Gastrocnemius medialis (tissue), 4 donors: ENCODE data around the gene ERCC2. TPM values are rescaled to one million over a fixed set of nuclear protein-coding genes. Genes with fewer than 3 reads are reported as not detected.

ENCODE experiments used
- ATAC-seq, 2 donors: fragments of 150-250 bp; one replicate each; pipeline ENCODE4 v1.9.1; 2016
- DNase-seq, 2 donors: peaks; one replicate each; pipeline ENCODE4 v3.0.0-alpha.2; 2019
- H3K27ac ChIP-seq, 4 donors: fragments of 200-600 bp; sonication (generic); 1 replicate in 1 of 4; 2 replicates in 3 of 4; pipeline ENCODE4 v1.5.1; 2016 to 2018; ENCODE audit warnings: mild to moderate bottlenecking in 2 of 4, moderate library complexity in 1 of 4
- H3K27me3 ChIP-seq, 3 donors: fragments of 200-600 bp; sonication (generic) in 2 of 3; 1 replicate in 1 of 3; 2 replicates in 2 of 3; pipeline versions ENCODE4 v1.5.1 to v1.6.0; 2016 to 2019; ENCODE audit warnings: mild to moderate bottlenecking in 1 of 3, moderate library complexity in 1 of 3
- H3K36me3 ChIP-seq, 2 donors: fragments of 200-600 bp; sonication (generic) in 1 of 2; one replicate each; pipeline ENCODE4 v1.5.1; 2017 to 2018
- H3K4me1 ChIP-seq, 2 donors: fragments of 200-600 bp; sonication (generic) in 1 of 2; one replicate each; pipeline ENCODE4 v1.5.1; 2016 to 2017; ENCODE audit warnings: mild to moderate bottlenecking in 2 of 2
- H3K4me3 ChIP-seq, 4 donors: fragments of 200-600 bp; sonication (generic) in 3 of 4; 1 replicate in 1 of 4; 2 replicates in 3 of 4; pipeline ENCODE4 v1.5.1; 2016 to 2019; ENCODE audit warnings: mild to moderate bottlenecking in 2 of 4
- H3K9me3 ChIP-seq, 3 donors: fragments of 200-600 bp; sonication (generic) in 2 of 3; 1 replicate in 1 of 3; 2 replicates in 2 of 3; pipeline ENCODE4 v1.5.1; 2016 to 2019
- CTCF ChIP-seq, 5 experiments: fragments of 450-650 bp in 3 of 5; fragments of 200-600 bp in 2 of 5; sonication (generic) in 2 of 5; IDR thresholded peaks in 4 of 5; conservative IDR thresholded peaks in 1 of 5; 1 replicate in 4 of 5; 2 replicates in 1 of 5; pipeline ENCODE4 v1.5.1; 2016 to 2019; ENCODE audit warnings: antibody characterized with exemption in 5 of 5, mild to moderate bottlenecking in 3 of 5, moderate library complexity in 3 of 5
- POLR2A ChIP-seq, 2 donors: fragments of 450-650 bp; IDR thresholded peaks; one replicate each; pipeline ENCODE4 v1.6.1; 2017; ENCODE audit warnings: antibody characterized with exemption in 2 of 2, mild to moderate bottlenecking in 2 of 2, moderate library complexity in 2 of 2
- in situ Hi-C, 4 donors: fragments of 200-750 bp; cut with MboI; loops; one replicate each; pipeline versions ENCODE4 v1.15.0 to v1.8.0; 2017; ENCODE audit warnings: low sequenced_read_pairs in 4 of 4
- intact Hi-C: fragments of 100-400 bp; cut with DNase I; formaldehyde crosslinking; loops from one replicate; pipeline ENCODE4 v1.15.1; 2023; ENCODE audit warnings: low total_unique reads
- total RNA-seq, 4 donors: library from RNA; depleted of rRNA; stranded (reverse); fragments of >200 nt; gene quantifications; one replicate each; pipeline versions ENCODE4 v1.1.0 to v1.2.3, GENCODE V29; 2016

The ERCC2 gene
- total RNA-seq, 4 donors from 2014 or later = 4.8 to 8.9 (median 7.2) TPM

- Histone ChIP-seq H3K9me3 (no peaks in the 10 kb centered on the region), H3K4me1 (peaks cover 16 to 20% of the 10 kb centered on the region in 2 donors), H3K27ac (peak overlapping the region; percentile 76 to 100 (median 98)), H3K4me3 (no peak overlapping the region), H3K36me3 (peaks cover 0 to 11% of the 10 kb centered on the region in 2 donors), H3K27me3 (no peaks in the 10 kb centered on the region)
- intact Hi-C loops (loop anchor here (5.0 kb wide), 1 partner anchor 117 kb away; the partner anchor contains the start of gene ERCC1), in situ Hi-C loops (no loop called here)
- DNase-seq (peak in 1 of 2 donors; percentile 72), ATAC-seq (peak in 1 of 2 donors; percentile 48)
- TF ChIP-seq POLR2A (IDR thresholded peaks at IDR 0.05) (no peak), CTCF (IDR thresholded peaks at IDR 0.05 in 4 of 5, conservative IDR thresholded peaks at IDR 0.05 in 1 of 5) (no peak)
Observed at GRCh38 chr19:45305007-45305406, 65.4 kb downstream of the ERCC2 start.

- Histone ChIP-seq H3K9me3 (no peaks in the 10 kb centered on the region), H3K4me3 (no peak overlapping the region), H3K27ac (peak overlapping the region; percentile 76 to 100 (median 98)), H3K4me1 (peaks cover 11 to 15% of the 10 kb centered on the region in 2 donors), H3K36me3 (peaks cover 0 to 11% of the 10 kb centered on the region in 2 donors), H3K27me3 (no peaks in the 10 kb centered on the region)
- intact Hi-C loops = loop anchor here (5.0 kb wide), 1 partner anchor 33 kb away; no protein-coding TSS in a partner anchor
- in situ Hi-C loops = no loop called here
- TF ChIP-seq CTCF (IDR thresholded peaks at IDR 0.05 in 4 of 5, conservative IDR thresholded peaks at IDR 0.05 in 1 of 5) (no peak), POLR2A (IDR thresholded peaks at IDR 0.05) (no peak)
- ATAC-seq = peak in 1 of 2 donors; percentile 2
- DNase-seq = no peak
Observed at GRCh38 chr19:45304141-45304926, 66.0 kb downstream of the ERCC2 start.

DNA sequence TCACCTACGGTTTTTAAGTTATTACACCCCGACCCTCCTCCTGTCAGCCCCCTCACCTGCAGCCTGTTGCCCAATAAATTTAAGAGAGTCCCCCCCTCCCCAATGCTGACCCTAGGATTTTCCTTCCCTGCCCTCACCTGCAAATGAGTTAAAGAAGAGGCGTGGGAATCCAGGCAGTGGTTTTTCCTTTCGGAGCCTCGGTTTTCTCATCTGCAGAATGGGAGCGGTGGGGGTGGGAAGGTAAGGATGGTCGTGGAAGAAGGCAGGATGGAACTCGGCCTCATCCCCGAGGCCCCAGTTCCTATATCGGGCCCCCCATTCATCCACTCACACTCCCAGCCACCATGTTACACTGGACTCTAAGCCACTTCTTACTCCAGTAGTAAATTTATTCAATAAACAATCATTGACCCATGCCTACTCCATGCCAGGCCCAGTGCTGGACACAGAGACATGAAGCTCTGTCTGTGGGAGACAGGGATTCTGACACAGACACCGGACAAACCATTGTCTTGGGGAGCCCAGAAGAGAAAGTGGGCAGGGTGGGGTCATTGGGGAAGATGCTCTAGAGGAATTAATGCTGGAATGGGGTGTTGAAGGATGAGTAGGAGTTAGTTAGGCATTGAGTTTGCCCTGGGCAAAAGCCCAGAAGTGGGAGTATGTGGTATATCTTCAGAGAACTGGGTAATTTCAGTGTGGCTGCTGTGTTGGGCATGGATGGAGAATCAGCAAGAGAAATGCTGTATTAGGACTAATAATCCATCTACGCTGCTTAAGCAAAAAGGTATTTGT lies 66.9 kb downstream of the ERCC2 start:
- intact Hi-C loops (loop anchor here (5.0 kb wide), 1 partner anchor 34 kb away; no protein-coding TSS in a partner anchor), in situ Hi-C loops (no loop called here)

DNA sequence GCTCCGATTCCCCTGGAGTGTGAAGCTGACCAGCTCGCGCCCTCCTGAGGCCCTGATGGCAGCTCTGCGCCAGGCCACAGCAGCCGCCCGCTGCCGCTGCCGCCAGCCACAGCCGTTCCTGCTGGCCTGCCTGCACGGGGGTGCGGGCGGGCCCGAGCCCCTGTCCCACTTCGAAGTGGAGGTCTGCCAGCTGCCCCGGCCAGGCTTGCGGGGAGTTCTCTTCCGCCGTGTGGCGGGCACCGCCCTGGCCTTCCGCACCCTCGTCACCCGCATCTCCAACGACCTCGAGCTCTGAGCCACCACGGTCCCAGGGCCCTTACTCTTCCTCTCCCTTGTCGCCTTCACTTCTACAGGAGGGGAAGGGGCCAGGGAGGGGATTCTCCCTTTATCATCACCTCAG lies 68.0 kb downstream of the ERCC2 start:
- DNase-seq (peak in 1 of 2 donors; percentile 45), ATAC-seq (no peak)
- no peak overlapping the region for H3K4me3 ChIP-seq
- TF ChIP-seq POLR2A (IDR thresholded peaks at IDR 0.05) = no peak
- no peak for TF ChIP-seq CTCF (IDR thresholded peaks at IDR 0.05 in 4 of 5, conservative IDR thresholded peaks at IDR 0.05 in 1 of 5)
- in situ Hi-C loops (no loop called here), intact Hi-C loops (loop anchor here (5.0 kb wide), 1 partner anchor 35 kb away; no protein-coding TSS in a partner anchor)
- no peaks in the 10 kb centered on the region for H3K9me3 ChIP-seq
- H3K27me3 ChIP-seq = no peaks in the 10 kb centered on the region
- H3K36me3 ChIP-seq = peaks cover 0 to 11% of the 10 kb centered on the region in 2 donors
- peak overlapping the region in 1 of 4 donors; percentile 48 for H3K27ac ChIP-seq
- peaks cover 11 to 12% of the 10 kb centered on the region in 2 donors for H3K4me1 ChIP-seq

More for the DNA sequence above, 66.9 kb downstream of the ERCC2 start:
- Histone ChIP-seq H3K4me3 (no peak overlapping the region), H3K27me3 (no peaks in the 10 kb centered on the region), H3K4me1 (peaks cover 11 to 12% of the 10 kb centered on the region in 2 donors), H3K9me3 (no peaks in the 10 kb centered on the region), H3K27ac (peak overlapping the region in 1 of 4 donors; percentile 99), H3K36me3 (peaks cover 0 to 11% of the 10 kb centered on the region in 2 donors)
- TF ChIP-seq CTCF (IDR thresholded peaks at IDR 0.05 in 4 of 5, conservative IDR thresholded peaks at IDR 0.05 in 1 of 5) (no peak), POLR2A (IDR thresholded peaks at IDR 0.05) (no peak)
- DNase-seq = no peak
- ATAC-seq = no peak

Other genes starting within 250 kb of the ERCC2 start
- under 1 TPM in 1 of 4 donors, not detected in 3; 0.16 TPM for gene NKPD1, start 209.6 kb downstream of the ERCC2 start, total RNA-seq
- 10 to 100 TPM; 18.4 to 29.2 (median 24.8) TPM for gene TRAPPC6A, start 192.3 kb downstream of the ERCC2 start, total RNA-seq
- gene BLOC1S3, start 191.8 kb downstream of the ERCC2 start, total RNA-seq = 10 to 100 TPM in 1 of 4 donors, 1 to 10 TPM in 3; 1.9 to 14.9 (median 5.8) TPM
- gene EXOC3L2, start 125.2 kb downstream of the ERCC2 start, total RNA-seq = under 1 TPM in 2 of 4 donors, not detected in 2; 0.46 to 0.55 TPM
- 10 to 100 TPM; 12.2 to 42.5 (median 22.1) TPM for gene MARK4, start 119.3 kb downstream of the ERCC2 start, total RNA-seq
- gene CKM, start 47.7 kb downstream of the ERCC2 start, total RNA-seq = over 10,000 TPM; 18,507 to 37,792 (median 27,366) TPM
- gene KLC3, start 29.8 kb downstream of the ERCC2 start, total RNA-seq = 1 to 10 TPM in 1 of 4 donors, not detected in 3; 2.7 TPM
- 1 to 10 TPM; 1.1 to 6.9 (median 1.5) TPM for gene PPP1R13L, start 34.5 kb upstream of the ERCC2 start, total RNA-seq
- 1 to 10 TPM; 5.1 to 8.3 (median 5.8) TPM for gene POLR1G, start 36.1 kb upstream of the ERCC2 start, total RNA-seq
- gene ERCC1, start 53.3 kb upstream of the ERCC2 start, total RNA-seq = 100 to 1,000 TPM in 2 of 4 donors, 10 to 100 TPM in 2; 92.1 to 185 (median 103) TPM
- 1 to 10 TPM in 2 of 4 donors, under 1 TPM in 1, not detected in 1; 0.17 to 1.8 (median 1.6) TPM for gene FOSB, start 97.4 kb upstream of the ERCC2 start, total RNA-seq
- gene RTN2, start 126.5 kb upstream of the ERCC2 start, total RNA-seq = 100 to 1,000 TPM in 2 of 4 donors, 10 to 100 TPM in 2; 51.8 to 140 (median 101) TPM
- gene PPM1N, start 127.9 kb upstream of the ERCC2 start, total RNA-seq = under 1 TPM in 1 of 4 donors, not detected in 3; 0.76 TPM
- 10 to 100 TPM; 10.2 to 18.2 (median 16.4) TPM for gene VASP, start 136.9 kb upstream of the ERCC2 start, total RNA-seq
- gene OPA3, start 214.2 kb upstream of the ERCC2 start, total RNA-seq = 10 to 100 TPM; 14.8 to 32.5 (median 20.3) TPM
- 1 to 10 TPM in 3 of 4 donors, under 1 TPM in 1; 0.46 to 4.2 (median 2.2) TPM for gene GPR4, start 231.6 kb upstream of the ERCC2 start, total RNA-seq